Thyroid gland (tissue), 4 donors: ENCODE results near the gene PKD1L1. TPM values are rescaled to one million over a fixed set of nuclear protein-coding genes. Genes with fewer than 3 reads are reported as not detected.

Source experiments
- DNase-seq, 2 donors: peaks; one replicate each; pipeline ENCODE4 v3.0.0-alpha.2; 2019
- H3K27ac ChIP-seq, 3 donors: fragments of 200-600 bp; sonication (generic); 1 replicate in 2 of 3; 2 replicates in 1 of 3; pipeline ENCODE4 v1.5.1; 2016 to 2019; ENCODE audit warnings: mild to moderate bottlenecking in 1 of 3, moderate library complexity in 1 of 3
- H3K27me3 ChIP-seq: fragments of 200-600 bp; sonication (generic); one replicate; pipeline ENCODE4 v1.5.1; 2019
- H3K36me3 ChIP-seq, 2 donors: fragments of 200-600 bp; sonication (generic); one replicate each; pipeline ENCODE4 v1.5.1; 2016 to 2019
- H3K4me1 ChIP-seq, 2 donors: fragments of 200-600 bp; sonication (generic); one replicate each; pipeline ENCODE4 v1.5.1; 2017 to 2019
- H3K4me3 ChIP-seq, 3 donors: fragments of 200-600 bp; sonication (generic); replicated peaks in 1 of 3; 1 replicate in 2 of 3; 2 replicates in 1 of 3; pipeline ENCODE4 v1.5.1; 2016; ENCODE audit warnings: mild to moderate bottlenecking in 1 of 3
- H3K9me3 ChIP-seq: fragments of 200-600 bp; sonication (generic); one replicate; pipeline ENCODE4 v1.5.1; 2017
- POLR2A ChIP-seq, 2 donors: fragments of 450-650 bp; IDR thresholded peaks; one replicate each; pipeline ENCODE4 v1.6.1; 2017; ENCODE audit warnings: antibody characterized with exemption in 2 of 2, mild to moderate bottlenecking in 2 of 2, moderate library complexity in 1 of 2
- WGBS, 2 donors: methylation state at CpG; one replicate each; pipeline ENCODE4 v1.1.5; 2017; 5-methylcytosine and 5-hydroxymethylcytosine counted together
- intact Hi-C: fragments of 100-400 bp; cut with DNase I; formaldehyde crosslinking; loops from one replicate; pipeline ENCODE4 v1.15.1; 2023
- total RNA-seq, 4 donors: library from RNA; depleted of rRNA; stranded (reverse); fragments of >200 nt; gene quantifications; one replicate each; pipeline ENCODE4 v1.2.3, GENCODE V29; 2016
- TF ChIP-seq, protein P1 (sequence below), 6 experiments: fragments of 200-600 bp in 3 of 6; fragments of 450-650 bp in 3 of 6; sonication (generic) in 3 of 6; IDR thresholded peaks; one replicate each; pipeline ENCODE4 v1.5.1; 2016 to 2019; ENCODE audit warnings: antibody characterized with exemption in 6 of 6, mild to moderate bottlenecking in 2 of 6, inconsistent platforms in 1 of 6, moderate library complexity in 1 of 6

Gene PKD1L1
- total RNA-seq, 4 donors from 2014 or later: under 0.01 to 0.17 (median 0.14) TPM

DNA sequence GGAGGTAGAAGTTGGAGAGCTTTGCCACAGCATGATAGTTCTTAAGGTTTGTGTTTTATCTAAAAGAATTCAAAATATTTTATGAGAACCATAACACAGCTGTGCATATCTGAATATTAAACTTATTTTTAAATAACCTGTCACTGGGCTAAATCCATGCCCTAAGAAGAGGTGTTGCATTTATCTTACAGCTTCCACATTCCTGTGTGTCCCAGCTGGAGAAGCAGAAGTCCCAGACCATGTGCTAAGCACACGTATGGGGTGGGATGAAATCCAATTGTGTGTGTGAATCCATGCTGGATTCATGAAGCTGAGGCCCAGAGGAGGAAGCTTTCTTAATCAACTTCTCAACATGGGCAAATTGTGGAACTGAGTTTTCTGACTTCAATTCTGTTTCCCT is 121.5 kb downstream of the PKD1L1 start:
- intact Hi-C loops: no loop called here
- no peaks in the 10 kb centered on the region for H3K27me3 ChIP-seq
- no peak overlapping the region for H3K27ac ChIP-seq
- no peaks in the 10 kb centered on the region for H3K9me3 ChIP-seq
- no peak overlapping the region for H3K4me3 ChIP-seq
- no peaks in the 10 kb centered on the region for H3K4me1 ChIP-seq
- DNase-seq: no peak
- no peaks in the 10 kb centered on the region for H3K36me3 ChIP-seq
- WGBS, 2 donors: 78 to 85% methylated on average over 1 of the region's 1 CpG
- no peak for TF ChIP-seq POLR2A (IDR thresholded peaks at IDR 0.05)
- TF ChIP-seq, protein P1, sequence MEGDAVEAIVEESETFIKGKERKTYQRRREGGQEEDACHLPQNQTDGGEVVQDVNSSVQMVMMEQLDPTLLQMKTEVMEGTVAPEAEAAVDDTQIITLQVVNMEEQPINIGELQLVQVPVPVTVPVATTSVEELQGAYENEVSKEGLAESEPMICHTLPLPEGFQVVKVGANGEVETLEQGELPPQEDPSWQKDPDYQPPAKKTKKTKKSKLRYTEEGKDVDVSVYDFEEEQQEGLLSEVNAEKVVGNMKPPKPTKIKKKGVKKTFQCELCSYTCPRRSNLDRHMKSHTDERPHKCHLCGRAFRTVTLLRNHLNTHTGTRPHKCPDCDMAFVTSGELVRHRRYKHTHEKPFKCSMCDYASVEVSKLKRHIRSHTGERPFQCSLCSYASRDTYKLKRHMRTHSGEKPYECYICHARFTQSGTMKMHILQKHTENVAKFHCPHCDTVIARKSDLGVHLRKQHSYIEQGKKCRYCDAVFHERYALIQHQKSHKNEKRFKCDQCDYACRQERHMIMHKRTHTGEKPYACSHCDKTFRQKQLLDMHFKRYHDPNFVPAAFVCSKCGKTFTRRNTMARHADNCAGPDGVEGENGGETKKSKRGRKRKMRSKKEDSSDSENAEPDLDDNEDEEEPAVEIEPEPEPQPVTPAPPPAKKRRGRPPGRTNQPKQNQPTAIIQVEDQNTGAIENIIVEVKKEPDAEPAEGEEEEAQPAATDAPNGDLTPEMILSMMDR (IDR thresholded peaks at IDR 0.05): no peak

- Histone ChIP-seq H3K4me3 (no peak overlapping the region), H3K4me1 (no peaks in the 10 kb centered on the region), H3K9me3 (no peaks in the 10 kb centered on the region), H3K27ac (no peak overlapping the region), H3K27me3 (no peaks in the 10 kb centered on the region), H3K36me3 (no peaks in the 10 kb centered on the region)
- intact Hi-C loops: loop anchor here (5.0 kb wide), 2 partner anchors 382 to 552 kb away; no protein-coding TSS in a partner anchor
- 93 to 96% methylated on average over 3 of the region's 3 CpGs for WGBS, 2 donors
- TF ChIP-seq, protein P1 (IDR thresholded peaks at IDR 0.05): peak in 1 of 6 experiments; percentile 6
- TF ChIP-seq POLR2A (IDR thresholded peaks at IDR 0.05): no peak
- no peak for DNase-seq
These were observed 128.7 kb downstream of the PKD1L1 start for GRCh38 chr7:47819607-47819920.

DNA sequence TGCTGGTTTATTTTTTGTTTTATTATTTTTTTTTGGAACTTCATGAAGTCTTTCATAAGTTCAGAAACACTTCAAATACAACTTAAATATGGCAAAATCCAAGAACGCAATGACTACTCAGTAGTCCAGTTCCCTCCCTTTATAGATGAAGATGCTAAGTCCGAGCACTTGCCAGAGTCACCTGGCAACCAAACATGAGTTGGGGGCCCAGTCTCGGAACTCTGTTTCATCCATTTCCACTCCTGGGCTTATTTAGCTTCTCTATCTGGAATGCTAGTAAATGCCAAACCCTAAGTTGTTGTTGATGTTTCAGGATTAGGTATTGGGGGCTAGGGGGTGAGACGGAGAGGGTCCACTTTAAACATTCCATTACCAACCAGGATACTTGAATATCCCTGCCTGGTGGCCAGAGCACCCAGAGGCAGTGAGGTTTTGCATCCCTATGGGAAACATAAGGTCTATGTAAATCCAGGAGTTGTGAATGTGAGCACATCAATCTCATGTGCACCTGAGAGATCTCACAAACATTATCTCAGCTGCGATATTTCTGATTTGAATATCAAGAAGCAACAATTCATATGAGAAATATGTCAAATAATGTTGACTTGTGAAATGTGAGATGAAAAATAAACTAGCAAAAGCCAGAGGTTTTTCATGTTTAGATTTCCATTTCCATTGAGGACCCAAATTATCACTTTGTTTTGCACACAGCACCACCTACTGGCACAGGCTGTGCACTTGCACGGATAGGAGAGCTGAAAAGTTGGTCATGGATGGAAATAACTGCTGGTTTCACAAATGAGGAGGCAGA is 129.3 kb downstream of the PKD1L1 start:
- H3K4me3 ChIP-seq: no peak overlapping the region
- TF ChIP-seq, protein P1 (IDR thresholded peaks at IDR 0.05): peak; percentile 81 to 99 (median 91)
- no peak for TF ChIP-seq POLR2A (IDR thresholded peaks at IDR 0.05)
- no peaks in the 10 kb centered on the region for H3K9me3 ChIP-seq
- intact Hi-C loops: loop anchor here (5.0 kb wide), 2 partner anchors 382 to 552 kb away; no protein-coding TSS in a partner anchor
- no peaks in the 10 kb centered on the region for H3K4me1 ChIP-seq
- no peak overlapping the region for H3K27ac ChIP-seq
- peak; percentile 76 to 86 for DNase-seq
- 49 to 57% methylated on average over 6 of the region's 6 CpGs for WGBS, 2 donors
- H3K27me3 ChIP-seq: no peaks in the 10 kb centered on the region
- H3K36me3 ChIP-seq: no peaks in the 10 kb centered on the region

DNA sequence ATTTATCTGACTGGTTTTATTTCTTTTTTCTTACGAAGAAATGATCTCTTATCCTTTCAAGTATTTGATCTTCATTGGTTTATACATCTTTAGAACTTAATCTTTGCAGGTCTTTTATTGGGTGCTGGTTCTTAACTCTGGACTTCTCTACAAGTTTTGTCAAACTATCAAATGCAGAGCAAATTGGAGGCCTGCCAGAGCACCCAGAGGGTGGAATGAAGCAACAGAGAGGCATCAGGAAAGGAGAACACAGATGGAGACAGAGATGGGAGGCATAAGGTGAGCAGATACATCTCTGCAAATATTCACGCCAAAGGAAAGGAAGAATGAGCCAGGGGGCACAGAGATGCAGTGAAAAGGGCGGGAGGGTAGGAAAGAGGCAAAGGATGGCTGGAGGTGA is 130.3 kb downstream of the PKD1L1 start:
- no peaks in the 10 kb centered on the region for H3K9me3 ChIP-seq
- H3K4me3 ChIP-seq: no peak overlapping the region
- H3K4me1 ChIP-seq: no peaks in the 10 kb centered on the region
- H3K27ac ChIP-seq: no peak overlapping the region
- no peak for TF ChIP-seq POLR2A (IDR thresholded peaks at IDR 0.05)
- WGBS, 2 donors: 95 to 96% methylated on average over 3 of the region's 3 CpGs
- H3K36me3 ChIP-seq: no peaks in the 10 kb centered on the region
- intact Hi-C loops: loop anchor here (5.0 kb wide), 2 partner anchors 381 to 551 kb away; no protein-coding TSS in a partner anchor
- no peaks in the 10 kb centered on the region for H3K27me3 ChIP-seq
- DNase-seq: peak; percentile 13 to 15

GRCh38 chr7:47816647-47817046 is 131.6 kb downstream of the PKD1L1 start:
- Histone ChIP-seq H3K9me3 (no peaks in the 10 kb centered on the region), H3K36me3 (no peaks in the 10 kb centered on the region), H3K27me3 (no peaks in the 10 kb centered on the region), H3K4me3 (no peak overlapping the region), H3K4me1 (no peaks in the 10 kb centered on the region), H3K27ac (no peak overlapping the region)
- no peak for DNase-seq
- intact Hi-C loops: loop anchor here (5.0 kb wide), 2 partner anchors 379 to 549 kb away; no protein-coding TSS in a partner anchor
- no peak for TF ChIP-seq POLR2A (IDR thresholded peaks at IDR 0.05)
- TF ChIP-seq, protein P1 (IDR thresholded peaks at IDR 0.05): no peak
- WGBS, 2 donors: 74 to 93% methylated on average over 4 of the region's 4 CpGs
